VCaP (cell line): ENCODE measurements around the gene NCBP2.

Experiments
- H3K27ac ChIP-seq: fragments of 450-650 bp; 2 replicates; pipeline ENCODE4 v1.5.1; 2017
- TF ChIP-seq, protein P1 (sequence below): fragments of 450-650 bp; conservative IDR thresholded peaks from 2 replicates; pipeline ENCODE4 v1.5.1; 2017; ENCODE audit warnings: mild to moderate bottlenecking, moderate library complexity

Gene NCBP2

GRCh38 chr3:196931828-196932587 is 10.3 kb downstream of the NCBP2 start:
- TF ChIP-seq, protein P1, sequence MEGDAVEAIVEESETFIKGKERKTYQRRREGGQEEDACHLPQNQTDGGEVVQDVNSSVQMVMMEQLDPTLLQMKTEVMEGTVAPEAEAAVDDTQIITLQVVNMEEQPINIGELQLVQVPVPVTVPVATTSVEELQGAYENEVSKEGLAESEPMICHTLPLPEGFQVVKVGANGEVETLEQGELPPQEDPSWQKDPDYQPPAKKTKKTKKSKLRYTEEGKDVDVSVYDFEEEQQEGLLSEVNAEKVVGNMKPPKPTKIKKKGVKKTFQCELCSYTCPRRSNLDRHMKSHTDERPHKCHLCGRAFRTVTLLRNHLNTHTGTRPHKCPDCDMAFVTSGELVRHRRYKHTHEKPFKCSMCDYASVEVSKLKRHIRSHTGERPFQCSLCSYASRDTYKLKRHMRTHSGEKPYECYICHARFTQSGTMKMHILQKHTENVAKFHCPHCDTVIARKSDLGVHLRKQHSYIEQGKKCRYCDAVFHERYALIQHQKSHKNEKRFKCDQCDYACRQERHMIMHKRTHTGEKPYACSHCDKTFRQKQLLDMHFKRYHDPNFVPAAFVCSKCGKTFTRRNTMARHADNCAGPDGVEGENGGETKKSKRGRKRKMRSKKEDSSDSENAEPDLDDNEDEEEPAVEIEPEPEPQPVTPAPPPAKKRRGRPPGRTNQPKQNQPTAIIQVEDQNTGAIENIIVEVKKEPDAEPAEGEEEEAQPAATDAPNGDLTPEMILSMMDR = no peak
- H3K27ac ChIP-seq = no peak overlapping the region

DNA sequence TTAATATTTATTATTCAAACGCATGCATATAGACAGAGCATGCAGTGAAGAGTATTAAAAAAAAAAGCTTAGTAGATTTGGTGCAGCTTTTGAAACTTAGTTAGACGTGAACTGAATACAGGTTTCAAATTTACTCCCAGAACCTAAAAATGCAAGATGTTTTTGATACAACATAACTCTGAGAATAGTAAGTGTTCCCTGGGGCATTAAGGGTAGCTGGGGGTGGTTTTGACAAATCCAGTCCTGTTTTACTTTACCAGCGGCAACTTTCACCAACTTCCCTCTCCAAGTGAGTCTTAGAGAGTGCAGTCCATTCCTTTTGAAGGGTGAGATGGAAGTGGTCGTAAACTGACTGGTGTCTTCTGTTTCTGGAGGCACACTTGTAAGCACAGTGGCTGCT is 11.2 kb downstream of the NCBP2 start:
- TF ChIP-seq, protein P1 = no peak
- H3K27ac ChIP-seq = no peak overlapping the region

DNA sequence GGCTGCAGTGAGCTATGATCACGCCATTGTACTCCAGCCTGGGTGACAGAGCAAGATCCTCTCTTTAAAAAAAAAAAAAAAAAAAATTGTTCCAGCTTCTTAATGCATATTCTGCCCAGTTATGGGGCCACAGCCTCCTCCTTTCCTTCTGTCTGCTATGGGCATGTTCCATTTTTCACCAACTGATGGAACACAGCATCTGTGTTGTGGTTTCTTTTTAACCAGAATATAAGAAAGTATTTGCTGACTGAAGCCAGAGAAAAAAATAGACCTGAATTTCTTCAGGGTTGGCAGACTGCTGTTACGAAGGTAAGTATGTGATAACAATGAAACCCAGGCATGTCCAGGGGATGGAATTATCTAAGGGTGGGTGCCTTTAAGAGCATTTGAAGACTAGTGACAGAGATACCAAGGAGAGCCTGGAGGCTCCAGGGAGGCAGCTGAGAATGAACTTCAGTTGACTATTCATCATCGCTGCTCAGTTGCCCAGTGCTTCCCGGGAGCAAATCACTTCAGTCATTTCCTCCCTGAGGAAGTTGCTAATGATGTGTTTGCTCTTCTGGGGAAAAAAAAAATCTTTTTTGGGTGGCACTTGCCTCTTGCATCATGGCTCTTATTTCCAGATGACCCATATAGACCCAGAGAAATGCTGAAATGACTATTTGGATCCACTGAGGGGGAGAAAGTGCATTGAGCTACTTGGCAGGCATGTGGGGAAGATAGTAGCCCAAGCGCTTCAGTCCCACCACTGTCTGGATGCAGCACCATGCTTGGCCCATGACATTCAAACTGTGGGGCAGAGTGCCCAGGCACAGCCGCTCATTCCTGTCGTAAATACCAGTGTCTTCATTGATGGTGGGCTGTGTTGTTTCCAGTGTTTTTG is 14.5 kb downstream of the NCBP2 start:
- H3K27ac ChIP-seq = no peak overlapping the region
- TF ChIP-seq, protein P1 = no peak

DNA sequence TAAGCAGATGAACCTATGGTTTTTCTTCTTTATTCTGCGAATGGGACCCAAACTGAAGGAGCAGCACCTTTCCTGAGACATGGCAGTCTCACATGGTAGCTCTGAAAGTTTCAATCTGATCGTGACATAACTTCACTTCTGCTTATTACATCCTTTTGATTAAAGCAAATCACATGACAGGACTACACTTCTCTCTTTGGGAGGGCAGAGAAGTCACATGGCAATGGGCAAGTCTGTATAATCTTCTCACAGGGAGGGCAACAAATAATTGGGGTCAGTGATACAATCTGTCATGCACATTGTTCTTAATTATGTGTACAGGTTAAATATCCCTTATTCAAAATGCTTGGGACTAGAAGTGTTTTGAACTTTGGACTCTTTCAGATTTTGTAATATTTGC is 21.6 kb downstream of the NCBP2 start:
- no peak overlapping the region for H3K27ac ChIP-seq
- TF ChIP-seq, protein P1 = no peak

- TF ChIP-seq, protein P1 = no peak
- H3K27ac ChIP-seq = no peak overlapping the region
Observed at GRCh38 chr3:196918968-196919367, 23.4 kb downstream of the NCBP2 start.

DNA sequence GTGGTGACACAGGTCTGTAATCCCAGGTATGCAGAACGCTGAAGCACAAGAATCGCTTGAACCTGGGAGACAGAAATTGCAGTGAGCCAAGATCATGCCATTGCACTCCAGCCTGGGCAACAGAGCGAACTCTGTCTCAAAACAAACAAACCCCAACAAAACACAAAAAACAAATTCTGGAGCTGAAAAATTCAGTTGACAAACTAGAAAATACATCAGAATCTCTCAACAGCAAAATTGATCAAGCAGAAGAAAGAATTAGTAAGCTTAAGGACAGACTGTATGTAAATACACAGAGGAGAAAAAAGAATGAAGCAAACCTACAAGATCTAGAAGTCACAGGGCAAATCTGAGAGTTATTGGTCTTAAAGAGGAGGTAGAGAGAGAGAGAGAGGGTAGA is 25.3 kb downstream of the NCBP2 start:
- TF ChIP-seq, protein P1 = no peak
- H3K27ac ChIP-seq = no peak overlapping the region

GRCh38 chr3:196916221-196916620 is 26.1 kb downstream of the NCBP2 start:
- TF ChIP-seq, protein P1 = no peak
- no peak overlapping the region for H3K27ac ChIP-seq
